Measurements from ENCODE around the gene ICAM5. TPM values are rescaled to one million over a fixed set of nuclear protein-coding genes. Genes with fewer than 3 reads are reported as not detected.
"Not testable (repeated sequence)": the region's sequence is repeated elsewhere in the genome, so short reads cannot be mapped to it uniquely, and the experiment has no call there.

The ICAM5 gene
- total RNA-seq (2021) (7.3 to 8.1 TPM (median 8.0 TPM) in 3 replicates), Bru-seq, nascent RNA (percentile 33 among the genes with signal in this experiment)
- long read RNA-seq, experiment 1, partial matches to known transcripts: 3 of 9 reads
- long read RNA-seq, experiment 1, other reads (novel, unspliced or antisense): 4 of 9 reads
- long read RNA-seq, experiment 2, partial matches to known transcripts: 2 of 4 reads
- long read RNA-seq, experiment 2, other reads (novel, unspliced or antisense): 1 of 4 reads
- long read RNA-seq, experiment 3: 0 reads

- Mint-ChIP-seq H3K36me3 (no peaks in the 10 kb centered on the region; the same call in 1 of the 2 replicates), H3K27ac (peak within 1 kb of the TSS; percentile 93), H3K4me3 (peak within 1 kb of the TSS; percentile 82), H3K27me3 (ENCODE audit: low read depth) (peaks cover 89% of the 10 kb centered on the region), H3K4me1 (peaks cover 38% of the 10 kb centered on the region), H3K9me3 (no peaks in the 10 kb centered on the region)
- POLR2A ChIA-PET: interaction anchor here (0.8 to 2.1 kb wide), 6 partner anchors 12 to 91 kb away, joined by 3 to 10 read pairs (median 6); partner anchors contain the start of genes ICAM1, RAVER1 and TYK2
- DNase-seq (ENCODE audit: low spot score): no peak
- 0 out of 2 replicates have a peak, but pooled peaks have one; percentile 29 for TF ChIP-seq HMGXB4 (CRISPR knock-in tag; IDR thresholded peaks at IDR 0.05)
- no peak for TF ChIP-seq ZNF671 (CRISPR knock-in tag; IDR thresholded peaks at IDR 0.05)
- TF ChIP-seq NFATC4 (CRISPR knock-in tag; IDR thresholded peaks at IDR 0.05): no peak
- CTCF ChIA-PET: interaction anchor here (0.6 to 9.0 kb wide), 25 partner anchors 10 to 1801 kb away, joined by 3 to 180 read pairs (median 8); partner anchors contain the start of genes CDC37, DNMT1, ICAM1 and MRPL4
- ATAC-seq: no peak
These were observed at the start of gene ICAM5 for GRCh38 chr19:10289836-10290356. Gene ICAM5 (plus strand): TSS chr19:10289952. CDS start chr19:10290044, 92 bp downstream.

- H3K4me1 Mint-ChIP-seq; ATAC-seq; POLR2A ChIA-PET; DNase-seq (ENCODE audit: low spot score); H3K27me3 Mint-ChIP-seq (ENCODE audit: low read depth); H3K27ac Mint-ChIP-seq; H3K4me3 Mint-ChIP-seq; H3K9me3 Mint-ChIP-seq; H3K36me3 Mint-ChIP-seq: not testable (repeated sequence)
- CTCF ChIA-PET: interaction anchor here (1.9 to 2.1 kb wide), 2 partner anchors 14 to 17 kb away, joined by 7 to 10 read pairs; no protein-coding TSS in a partner anchor
These were observed 47.8 kb upstream of the ICAM5 start for GRCh38 chr19:10241826-10242449.

- no peak overlapping the region for H3K4me3 Mint-ChIP-seq
- H3K36me3 Mint-ChIP-seq: no peaks in the 10 kb centered on the region
- no peaks in the 10 kb centered on the region for H3K9me3 Mint-ChIP-seq
- no peak overlapping the region for H3K27ac Mint-ChIP-seq
- ATAC-seq (no peak), DNase-seq (ENCODE audit: low spot score) (no peak)
- no peaks in the 10 kb centered on the region for H3K4me1 Mint-ChIP-seq
- H3K27me3 Mint-ChIP-seq (ENCODE audit: low read depth): no peaks in the 10 kb centered on the region
- ChIA-PET POLR2A (no interaction called here), CTCF (interaction anchor here (0.7 to 2.1 kb wide), 4 partner anchors 15 to 314 kb away, joined by 3 to 10 read pairs (median 4); no protein-coding TSS in a partner anchor)
- TF ChIP-seq E2F5 (CRISPR knock-in tag; IDR thresholded peaks at IDR 0.05) (no peak), FOXP4 (CRISPR knock-in tag; IDR thresholded peaks at IDR 0.05) (no peak), NR3C1 (CRISPR knock-in tag; conservative IDR thresholded peaks at IDR 0.05; ENCODE audit: low read depth) (no peak), ZNF532 (CRISPR knock-in tag; IDR thresholded peaks at IDR 0.05; ENCODE audit: borderline replicate concordance) (no peak), FOXK1 (CRISPR knock-in tag; IDR thresholded peaks at IDR 0.05) (no peak), NFYB (CRISPR knock-in tag; conservative IDR thresholded peaks at IDR 0.05; ENCODE audit: low read depth) (no peak), ZNF138 (CRISPR knock-in tag; conservative IDR thresholded peaks at IDR 0.05) (no peak), RELA (CRISPR knock-in tag; IDR thresholded peaks at IDR 0.05; ENCODE audit: borderline replicate concordance) (no peak), JUN (CRISPR knock-in tag; IDR thresholded peaks at IDR 0.05) (no peak), ERG (CRISPR knock-in tag; IDR thresholded peaks at IDR 0.05) (no peak), GRHL2 (CRISPR knock-in tag; IDR thresholded peaks at IDR 0.05; ENCODE audit: insufficient replicate concordance, severe bottlenecking) (no peak), IRF1 (CRISPR knock-in tag; IDR thresholded peaks at IDR 0.05) (no peak), FOXP1 (CRISPR knock-in tag; IDR thresholded peaks at IDR 0.05; ENCODE audit: borderline replicate concordance) (no peak), MLX (CRISPR knock-in tag; IDR thresholded peaks at IDR 0.05) (no peak)
These were observed 46.1 kb upstream of the ICAM5 start for GRCh38 chr19:10243606-10244005.

All from WTC11 (cell line).